ENCODE results near the gene RTN4R.
"Not testable (repeated sequence)": the region's sequence is repeated elsewhere in the genome, so short reads cannot be mapped to it uniquely, and the experiment has no call there.

Gene RTN4R

GRCh38 chr22:20279662-20280134 is 11.6 kb upstream of the RTN4R start:
- in situ Hi-C loops (cut with MboI; ENCODE audit: low pct_unique_long_range_greater_than_20kb, low sequenced_read_pairs, unreplicated experiment): loop anchor here (25.0 kb wide), 1 partner anchor 317 kb away; no protein-coding TSS in a partner anchor
- no peak for TF ChIP-seq CTCF (IDR thresholded peaks at IDR 0.05; ENCODE audit: extremely low read depth, insufficient read depth, missing control alignments)
- DNase-seq (ENCODE audit: low spot score): no peak

- not testable (repeated sequence) for DNase-seq (ENCODE audit: low spot score)
- in situ Hi-C loops (cut with MboI; ENCODE audit: low pct_unique_long_range_greater_than_20kb, low sequenced_read_pairs, unreplicated experiment): loop anchor here (25.0 kb wide), 1 partner anchor 317 kb away; no protein-coding TSS in a partner anchor
These were observed 10.8 kb upstream of the RTN4R start for GRCh38 chr22:20278726-20279490.

DNA sequence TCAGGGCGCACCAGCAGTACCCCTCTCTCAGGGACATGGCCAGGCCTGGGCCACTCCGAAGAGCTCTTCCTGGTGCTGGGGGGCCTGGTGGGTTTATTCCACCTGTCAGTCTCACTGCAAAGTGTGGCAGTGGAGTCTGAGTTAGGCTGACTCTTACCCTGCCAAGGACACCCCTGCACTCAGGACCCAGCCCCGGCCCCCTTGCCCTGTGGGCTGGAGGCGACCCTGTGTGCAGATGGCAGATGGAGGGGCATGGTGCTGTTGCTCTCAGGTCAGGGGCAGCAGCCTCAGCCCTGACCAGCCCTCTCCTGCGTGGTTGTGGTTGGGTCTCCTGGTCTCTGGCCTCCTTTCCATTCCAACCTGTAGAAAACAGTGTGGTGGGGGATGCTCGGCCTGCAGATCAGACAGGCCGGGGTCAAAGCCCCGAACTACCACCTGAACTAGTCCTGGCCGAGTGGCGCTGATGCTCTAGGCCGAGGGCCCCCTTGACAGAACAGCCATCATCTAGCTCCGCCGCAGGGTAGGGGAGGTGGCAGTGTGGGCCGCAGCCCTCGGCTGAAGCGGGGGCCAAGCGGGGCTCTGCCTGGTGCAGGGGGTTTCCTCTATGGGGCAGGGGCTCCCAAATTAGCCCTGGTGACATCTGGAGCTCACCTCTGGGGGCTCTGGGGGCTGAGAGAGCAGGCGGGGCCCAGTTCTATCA is 10.0 kb upstream of the RTN4R start:
- in situ Hi-C loops (cut with MboI; ENCODE audit: low pct_unique_long_range_greater_than_20kb, low sequenced_read_pairs, unreplicated experiment): loop anchor here (25.0 kb wide), 1 partner anchor 316 kb away; no protein-coding TSS in a partner anchor

DNA sequence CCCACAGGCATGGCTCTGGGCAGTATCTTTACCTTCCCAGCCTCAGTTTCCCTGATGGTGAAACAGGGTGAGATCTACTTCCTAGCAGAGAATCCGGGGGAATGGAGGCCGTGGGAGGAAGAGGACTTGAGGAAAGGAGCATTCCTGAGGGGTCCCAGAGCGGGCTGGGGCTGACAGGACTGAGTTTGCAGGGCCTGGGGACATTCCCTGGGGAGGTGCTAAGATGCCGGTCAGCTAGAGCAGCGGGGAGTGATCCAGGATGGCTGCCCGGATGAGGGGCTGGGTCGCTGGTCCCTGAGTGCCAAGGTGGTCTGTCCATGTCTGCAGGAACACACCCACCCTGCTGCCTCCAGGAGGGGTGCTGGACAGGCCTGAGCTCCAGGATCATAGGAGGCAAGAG is 8.3 kb upstream of the RTN4R start:
- no peak for DNase-seq (ENCODE audit: low spot score)
- in situ Hi-C loops (cut with MboI; ENCODE audit: low pct_unique_long_range_greater_than_20kb, low sequenced_read_pairs, unreplicated experiment): loop anchor here (25.0 kb wide), 1 partner anchor 314 kb away; no protein-coding TSS in a partner anchor
- no peak for TF ChIP-seq CTCF (IDR thresholded peaks at IDR 0.05; ENCODE audit: extremely low read depth, insufficient read depth, missing control alignments)

More for the DNA sequence above, 10.0 kb upstream of the RTN4R start:
- not testable (repeated sequence) for DNase-seq (ENCODE audit: low spot score)

- no peak for DNase-seq (ENCODE audit: low spot score)
- TF ChIP-seq CTCF (IDR thresholded peaks at IDR 0.05; ENCODE audit: extremely low read depth, insufficient read depth, missing control alignments): no peak
- in situ Hi-C loops (cut with MboI; ENCODE audit: low pct_unique_long_range_greater_than_20kb, low sequenced_read_pairs, unreplicated experiment): loop anchor here (25.0 kb wide), 1 partner anchor 314 kb away; no protein-coding TSS in a partner anchor
These were observed 7.7 kb upstream of the RTN4R start for GRCh38 chr22:20275836-20276235.

DNA sequence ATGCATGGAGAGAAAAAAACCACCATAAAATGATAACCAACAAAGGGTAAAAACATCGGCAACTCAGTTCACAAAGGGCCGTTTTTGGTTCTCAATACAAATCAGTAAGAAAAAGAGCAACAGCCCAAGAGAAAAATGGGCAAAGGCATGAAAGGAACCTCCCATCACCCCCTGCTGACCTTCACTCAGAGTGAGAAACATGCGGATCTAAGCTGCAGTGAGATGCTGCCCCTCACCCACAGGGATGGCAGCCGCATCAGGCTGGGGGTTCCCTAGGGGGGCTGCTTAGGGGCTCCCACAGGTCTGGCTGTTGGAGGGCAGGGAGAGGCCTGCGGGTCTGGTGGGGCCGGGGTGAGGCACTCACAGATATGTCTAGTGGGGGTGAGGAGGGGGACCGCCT is 7.2 kb upstream of the RTN4R start:
- not testable (repeated sequence) for DNase-seq (ENCODE audit: low spot score)
- in situ Hi-C loops (cut with MboI; ENCODE audit: low pct_unique_long_range_greater_than_20kb, low sequenced_read_pairs, unreplicated experiment): loop anchor here (25.0 kb wide), 1 partner anchor 313 kb away; no protein-coding TSS in a partner anchor

- DNase-seq (ENCODE audit: low spot score); in situ Hi-C loops (cut with MboI; ENCODE audit: low pct_unique_long_range_greater_than_20kb, low sequenced_read_pairs, unreplicated experiment): not testable (repeated sequence)
These were observed 6.3 kb upstream of the RTN4R start for GRCh38 chr22:20274374-20274773.

- in situ Hi-C loops (cut with MboI; ENCODE audit: low pct_unique_long_range_greater_than_20kb, low sequenced_read_pairs, unreplicated experiment): no loop called here
- no peak for DNase-seq (ENCODE audit: low spot score)
- TF ChIP-seq CTCF (IDR thresholded peaks at IDR 0.05; ENCODE audit: extremely low read depth, insufficient read depth, missing control alignments): no peak
These were observed 5.7 kb upstream of the RTN4R start for GRCh38 chr22:20273758-20274181.

Measured in GM13977 (cell line).